ENCODE measurements around the gene GP9.

Gene GP9

GRCh38 chr3:129036222-129037092 lies 24.1 kb upstream of the GP9 start:
- H3K9me3 ChIP-seq (ENCODE audit: insufficient read depth, low read depth, low read length), result no peaks in the 10 kb centered on the region
- H3F3A ChIP-seq (ENCODE audit: low read depth), result peaks cover 4% of the 10 kb centered on the region; the same call in 1 of the 2 replicates
- peak overlapping the region; percentile 15 for H3K9ac ChIP-seq (ENCODE audit: low read depth, low read length, poor library complexity, severe bottlenecking)
- H3K79me2 ChIP-seq (ENCODE audit: insufficient read depth, low read length), result no peaks in the 10 kb centered on the region
- H3K4me1 ChIP-seq (ENCODE audit: insufficient read depth, low read length, poor library complexity, severe bottlenecking), result peaks cover 17% of the 10 kb centered on the region
- no peak overlapping the region for H2AFZ ChIP-seq (ENCODE audit: low read length)
- no peaks in the 10 kb centered on the region for H3K9me2 ChIP-seq (replicated peaks; ENCODE audit: low read depth, low read length)
- no peaks in the 10 kb centered on the region for H4K20me1 ChIP-seq (ENCODE audit: insufficient read depth, low read length, poor library complexity, severe bottlenecking)
- TF ChIP-seq CTCF (conservative IDR thresholded peaks at IDR 0.05; ENCODE audit: low read length) (no peak), EZH2phosphoT487 (IDR thresholded peaks at IDR 0.05; ENCODE audit: borderline replicate concordance) (no peak)
- H3K36me3 ChIP-seq (ENCODE audit: insufficient read depth, low read length), result no peaks in the 10 kb centered on the region
- H3K27me3 ChIP-seq (ENCODE audit: insufficient read depth, low read length, poor library complexity, severe bottlenecking), result no peaks in the 10 kb centered on the region
- H3K4me2 ChIP-seq (ENCODE audit: low read depth, low read length, poor library complexity, severe bottlenecking), result no peak overlapping the region
- no peak overlapping the region for H3K4me3 ChIP-seq (ENCODE audit: low read length, poor library complexity, severe bottlenecking)

- H3K4me1 ChIP-seq (ENCODE audit: insufficient read depth, low read length, poor library complexity, severe bottlenecking), result peaks cover 17% of the 10 kb centered on the region
- H4K20me1 ChIP-seq (ENCODE audit: insufficient read depth, low read length, poor library complexity, severe bottlenecking), result no peaks in the 10 kb centered on the region
- no peaks in the 10 kb centered on the region for H3K9me3 ChIP-seq (ENCODE audit: insufficient read depth, low read depth, low read length)
- TF ChIP-seq EZH2phosphoT487 (IDR thresholded peaks at IDR 0.05; ENCODE audit: borderline replicate concordance), result no peak
- no peak for TF ChIP-seq CTCF (conservative IDR thresholded peaks at IDR 0.05; ENCODE audit: low read length)
- H3K9ac ChIP-seq (ENCODE audit: low read depth, low read length, poor library complexity, severe bottlenecking), result no peak overlapping the region
- H3K4me2 ChIP-seq (ENCODE audit: low read depth, low read length, poor library complexity, severe bottlenecking), result no peak overlapping the region
- H3K79me2 ChIP-seq (ENCODE audit: insufficient read depth, low read length), result no peaks in the 10 kb centered on the region
- no peaks in the 10 kb centered on the region for H3K27me3 ChIP-seq (ENCODE audit: insufficient read depth, low read length, poor library complexity, severe bottlenecking)
- H3F3A ChIP-seq (ENCODE audit: low read depth), result peaks cover 4% of the 10 kb centered on the region; the same call in 1 of the 2 replicates
- H3K36me3 ChIP-seq (ENCODE audit: insufficient read depth, low read length), result no peaks in the 10 kb centered on the region
- no peaks in the 10 kb centered on the region for H3K9me2 ChIP-seq (replicated peaks; ENCODE audit: low read depth, low read length)
- no peak overlapping the region for H3K4me3 ChIP-seq (ENCODE audit: low read length, poor library complexity, severe bottlenecking)
- no peak overlapping the region for H2AFZ ChIP-seq (ENCODE audit: low read length)
Observed at GRCh38 chr3:129037093-129037419, 23.5 kb upstream of the GP9 start.

GRCh38 chr3:129038121-129038855 lies 22.3 kb upstream of the GP9 start:
- Histone ChIP-seq H3K27me3 (ENCODE audit: insufficient read depth, low read length, poor library complexity, severe bottlenecking) (no peaks in the 10 kb centered on the region), H3F3A (ENCODE audit: low read depth) (peaks cover 4% of the 10 kb centered on the region; the same call in 1 of the 2 replicates), H3K4me3 (ENCODE audit: low read length, poor library complexity, severe bottlenecking) (no peak overlapping the region), H3K9me2 (replicated peaks; ENCODE audit: low read depth, low read length) (no peaks in the 10 kb centered on the region), H3K36me3 (ENCODE audit: insufficient read depth, low read length) (no peaks in the 10 kb centered on the region), H2AFZ (ENCODE audit: low read length) (no peak overlapping the region), H3K4me2 (ENCODE audit: low read depth, low read length, poor library complexity, severe bottlenecking) (no peak overlapping the region), H3K79me2 (ENCODE audit: insufficient read depth, low read length) (no peaks in the 10 kb centered on the region), H4K20me1 (ENCODE audit: insufficient read depth, low read length, poor library complexity, severe bottlenecking) (no peaks in the 10 kb centered on the region), H3K9ac (ENCODE audit: low read depth, low read length, poor library complexity, severe bottlenecking) (no peak overlapping the region), H3K4me1 (ENCODE audit: insufficient read depth, low read length, poor library complexity, severe bottlenecking) (peaks cover 17% of the 10 kb centered on the region), H3K9me3 (ENCODE audit: insufficient read depth, low read depth, low read length) (no peaks in the 10 kb centered on the region)
- TF ChIP-seq CTCF (conservative IDR thresholded peaks at IDR 0.05; ENCODE audit: low read length) (no peak), EZH2phosphoT487 (IDR thresholded peaks at IDR 0.05; ENCODE audit: borderline replicate concordance) (no peak)

Data from Loucy (cell line).